OCI-LY1 (cell line): Measurements from ENCODE around the gene PDK2.

ENCODE experiments used
- CTCF ChIP-seq: fragments of 200-600 bp; sonication (generic), shearing (Covaris generic); IDR thresholded peaks from 2 replicates; pipeline ENCODE4 v1.5.1; 2017; ENCODE audit warnings: mild to moderate bottlenecking, antibody characterized with exemption, low read length, moderate library complexity, mixed read lengths
- EZH2 ChIP-seq: fragments of 200-600 bp; sonication (generic), shearing (Covaris generic); IDR thresholded peaks from 2 replicates; pipeline ENCODE4 v1.8.0; 2017; ENCODE audit warnings: borderline replicate concordance, mixed run types, mild to moderate bottlenecking, antibody characterized with exemption, low read length, moderate library complexity, mixed read lengths

- no peak for TF ChIP-seq CTCF
- no peak for TF ChIP-seq EZH2
Observed at GRCh38 chr17:50135316-50136095, 40.4 kb downstream of the PDK2 start.
